GM23248 (cell line): ENCODE results near the gene SYNPR. TPM values are rescaled to one million over a fixed set of nuclear protein-coding genes. Genes with fewer than 3 reads are reported as not detected.

Experiments used
- DNase-seq: peaks from one replicate; pipeline ENCODE4 v3.0.0-alpha.2; 2015
- H2AFZ ChIP-seq: fragments of 200-600 bp; sonication (generic); 2 replicates; pipeline ENCODE4 v1.6.1; 2016; ENCODE audit warnings: antibody characterized with exemption
- H3F3A ChIP-seq: fragments of 200-600 bp; sonication (generic); 2 replicates; pipeline ENCODE4 v1.6.1; 2016; ENCODE audit warnings: mild to moderate bottlenecking, antibody characterized with exemption, mixed run types; ENCODE audit not compliant: insufficient read depth
- H3K27ac ChIP-seq: fragments of 200-600 bp; sonication (generic); 2 replicates; pipeline ENCODE4 v1.5.1; 2016; ENCODE audit warnings: mild to moderate bottlenecking
- H3K27me3 ChIP-seq: fragments of 200-600 bp; sonication (generic); replicated peaks from 2 replicates; pipeline ENCODE4 v1.6.1; 2016; ENCODE audit warnings: mild to moderate bottlenecking; ENCODE audit not compliant: insufficient read depth
- H3K36me3 ChIP-seq: fragments of 200-600 bp; sonication (generic); 2 replicates; pipeline ENCODE4 v1.6.1; 2016; ENCODE audit warnings: low read depth, mild to moderate bottlenecking
- H3K4me1 ChIP-seq: fragments of 200-600 bp; sonication (generic); 2 replicates; pipeline ENCODE4 v1.6.1; 2016; ENCODE audit warnings: mild to moderate bottlenecking; ENCODE audit not compliant: insufficient read depth
- H3K4me2 ChIP-seq: fragments of 200-600 bp; sonication (generic); one replicate; pipeline ENCODE4 v1.6.1; 2016; ENCODE audit warnings: mild to moderate bottlenecking; ENCODE audit not compliant: unreplicated experiment
- H3K4me3 ChIP-seq: fragments of 200-600 bp; sonication (generic); 2 replicates; pipeline ENCODE4 v1.5.1; 2016; ENCODE audit warnings: mild to moderate bottlenecking
- H3K79me2 ChIP-seq: fragments of 200-600 bp; sonication (generic); 2 replicates; pipeline ENCODE4 v1.6.1; 2016; ENCODE audit warnings: mild to moderate bottlenecking; ENCODE audit not compliant: insufficient read depth
- H3K9ac ChIP-seq: fragments of 200-600 bp; sonication (generic); 2 replicates; pipeline ENCODE4 v1.6.1; 2016; ENCODE audit warnings: mild to moderate bottlenecking
- H3K9me2 ChIP-seq: fragments of 200-600 bp; sonication (generic); 2 replicates; pipeline ENCODE4 v1.6.1; 2016; ENCODE audit warnings: mixed run types, mild to moderate bottlenecking, moderate library complexity; ENCODE audit not compliant: insufficient read depth
- H3K9me3 ChIP-seq: fragments of 200-600 bp; sonication (generic); one replicate; pipeline ENCODE4 v1.6.1; 2017; ENCODE audit warnings: low read depth
- H4K20me1 ChIP-seq: fragments of 200-600 bp; sonication (generic); 2 replicates; pipeline ENCODE4 v1.6.0; 2016; ENCODE audit not compliant: insufficient read depth
- EZH2 ChIP-seq: fragments of 200-600 bp; sonication (generic); IDR thresholded peaks from 2 replicates; pipeline ENCODE4 v1.6.1; 2018; ENCODE audit warnings: antibody characterized with exemption, mild to moderate bottlenecking; ENCODE audit not compliant: insufficient read depth, poor library complexity, severe bottlenecking
- EZH2phosphoT487 ChIP-seq: fragments of 200-600 bp; sonication (generic); IDR thresholded peaks from 2 replicates; pipeline ENCODE4 v1.6.1; 2018; ENCODE audit warnings: antibody characterized with exemption, moderate library complexity, mild to moderate bottlenecking, low read depth; ENCODE audit not compliant: insufficient read depth
- WGBS, 2 experiments: methylation state at CpG; one replicate each; pipeline ENCODE4 v1.1.6; 2015 to 2017; ENCODE audit warnings: low lambda C conversion rate in 2 of 2, low coverage in 1 of 2; ENCODE audit errors: missing lambda C conversion rate in 2 of 2; 5-methylcytosine and 5-hydroxymethylcytosine counted together
- in situ Hi-C: fragments of 300-500 bp; cut with MboI; formaldehyde crosslinking; loops from 2 replicates; pipeline ENCODE4 v1.15.0; 2020
- polyA plus RNA-seq: library from polyadenylated mRNA; unstranded; fragments of >200 nt; fragmentation: Nextera tagmentation; extraction: Ambion mirVana; gene quantifications from 2 replicates; pipeline ENCODE4 v1.2.1, GENCODE V29; 2016
- total RNA-seq: library from RNA; depleted of rRNA; stranded (reverse); fragments of >200 nt; shearing (Covaris generic); gene quantifications from 2 replicates; pipeline ENCODE4 v1.2.3, GENCODE V29; 2014

SYNPR gene
- total and polyA plus RNA-seq, 2 experiments from 2014 or later = not detected

GRCh38 chr3:63528325-63529000 is 250.4 kb downstream of the SYNPR start:
- Histone ChIP-seq H3K36me3 (no peaks in the 10 kb centered on the region), H3F3A (no peaks in the 10 kb centered on the region), H3K4me1 (no peaks in the 10 kb centered on the region), H3K9me3 (no peaks in the 10 kb centered on the region), H4K20me1 (no peaks in the 10 kb centered on the region), H2AFZ (no peak overlapping the region), H3K79me2 (no peaks in the 10 kb centered on the region), H3K9me2 (no peaks in the 10 kb centered on the region), H3K27me3 (no peaks in the 10 kb centered on the region), H3K9ac (no peak overlapping the region), H3K4me2 (no peak overlapping the region), H3K27ac (no peak overlapping the region), H3K4me3 (no peak overlapping the region)
- no peak for DNase-seq
- in situ Hi-C loops = no loop called here
- TF ChIP-seq EZH2 (no peak), EZH2phosphoT487 (no peak)
- WGBS, 2 experiments = 70 to 71% methylated on average over 4 of the region's 4 CpGs

- Histone ChIP-seq H3K9me3 (no peaks in the 10 kb centered on the region), H3K36me3 (no peaks in the 10 kb centered on the region), H3K79me2 (no peaks in the 10 kb centered on the region), H3K27me3 (no peaks in the 10 kb centered on the region), H3K9me2 (no peaks in the 10 kb centered on the region), H3K4me3 (no peak overlapping the region), H3K4me1 (no peaks in the 10 kb centered on the region), H2AFZ (no peak overlapping the region), H3F3A (no peaks in the 10 kb centered on the region), H4K20me1 (no peaks in the 10 kb centered on the region), H3K4me2 (no peak overlapping the region), H3K27ac (no peak overlapping the region), H3K9ac (no peak overlapping the region)
- DNase-seq = no peak
- WGBS, 2 experiments = 71 to 85% methylated on average over 5 of the region's 5 CpGs
- in situ Hi-C loops = no loop called here
- TF ChIP-seq EZH2phosphoT487 (no peak), EZH2 (no peak)
Observed at GRCh38 chr3:63532521-63532920, 254.4 kb downstream of the SYNPR start.

- Histone ChIP-seq H3K36me3 (no peaks in the 10 kb centered on the region), H3F3A (no peaks in the 10 kb centered on the region), H3K9me3 (no peaks in the 10 kb centered on the region), H3K27ac (no peak overlapping the region), H3K27me3 (no peaks in the 10 kb centered on the region), H4K20me1 (no peaks in the 10 kb centered on the region), H3K4me1 (no peaks in the 10 kb centered on the region), H3K9me2 (no peaks in the 10 kb centered on the region; the same call in 1 of the 2 replicates), H3K4me2 (no peak overlapping the region), H3K4me3 (no peak overlapping the region), H3K9ac (no peak overlapping the region), H3K79me2 (no peaks in the 10 kb centered on the region), H2AFZ (no peak overlapping the region)
- 86 to 91% methylated on average over 1 of the region's 1 CpG for WGBS, 2 experiments
- TF ChIP-seq EZH2 (no peak), EZH2phosphoT487 (no peak)
- DNase-seq = no peak
- in situ Hi-C loops = no loop called here
Observed at GRCh38 chr3:63538919-63539318, 260.8 kb downstream of the SYNPR start.

- H4K20me1 ChIP-seq = no peaks in the 10 kb centered on the region
- no peak overlapping the region for H3K4me2 ChIP-seq
- no peaks in the 10 kb centered on the region for H3K9me3 ChIP-seq
- no peak overlapping the region for H3K27ac ChIP-seq
- H3F3A ChIP-seq = no peaks in the 10 kb centered on the region
- H3K36me3 ChIP-seq = no peaks in the 10 kb centered on the region
- H3K27me3 ChIP-seq = no peaks in the 10 kb centered on the region
- no peak overlapping the region for H3K9ac ChIP-seq
- H3K4me1 ChIP-seq = no peaks in the 10 kb centered on the region
- no peak for TF ChIP-seq EZH2phosphoT487
- TF ChIP-seq EZH2 = no peak
- no peaks in the 10 kb centered on the region for H3K79me2 ChIP-seq
- 40 to 43% methylated on average over 1 of the region's 1 CpG for WGBS, 2 experiments
- in situ Hi-C loops = no loop called here
- H2AFZ ChIP-seq = no peak overlapping the region
- H3K4me3 ChIP-seq = no peak overlapping the region
- no peak for DNase-seq
- no peaks in the 10 kb centered on the region for H3K9me2 ChIP-seq
Observed at GRCh38 chr3:63555767-63556166, 277.7 kb downstream of the SYNPR start.
